ENCODE measurements around the gene WIPF2. TPM values are rescaled to one million over a fixed set of nuclear protein-coding genes. Genes with fewer than 3 reads are reported as not detected.

WIPF2 gene
- total and polyA plus RNA-seq, 9 donors, result 6.1 to 27.8 (median 18.4) TPM

DNA sequence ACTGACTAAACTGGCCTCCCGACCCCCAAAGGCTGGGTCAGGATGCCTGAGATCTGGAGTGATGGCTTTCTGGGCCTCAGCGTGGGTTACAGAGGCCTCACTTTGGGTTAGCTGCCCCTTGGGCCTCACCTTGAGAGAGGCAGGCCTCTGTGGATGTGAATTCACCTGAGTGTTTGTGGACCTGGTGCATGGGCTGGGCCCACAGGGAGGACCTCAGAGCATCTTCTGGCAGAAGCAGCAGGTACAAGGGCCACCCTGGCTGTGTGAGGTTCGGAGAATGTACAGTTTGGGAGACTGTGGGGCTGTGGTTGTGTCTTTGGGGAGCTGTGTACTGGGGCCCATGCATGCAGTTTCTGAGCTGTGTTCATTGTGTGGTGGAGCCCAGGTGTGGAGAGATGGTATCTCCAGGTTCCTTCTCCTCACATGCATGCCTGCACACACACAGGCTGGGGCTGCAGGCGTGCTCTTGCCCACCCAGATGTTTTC is 108.2 kb downstream of the WIPF2 start:
- peak in 1 of 5 donors; percentile 21 for DNase-seq
- Histone ChIP-seq H3K4me1 (ENCODE audit: insufficient read depth) (peaks cover 64% of the 10 kb centered on the region), H3K4me3 (no peak overlapping the region), H3K27me3 (no peaks in the 10 kb centered on the region), H3K9me3 (no peaks in the 10 kb centered on the region), H3K27ac (peak overlapping the region; percentile 62 to 64), H3K36me3 (no peaks in the 10 kb centered on the region)
- intact Hi-C loops (cut with DNase I), result no loop called here
- WGBS, 3 donors, result 71 to 87% (median 79%) methylated on average over 4 of the region's 4 CpGs
- no peak for TF ChIP-seq EP300 (IDR thresholded peaks at IDR 0.05)
- TF ChIP-seq, protein P1, sequence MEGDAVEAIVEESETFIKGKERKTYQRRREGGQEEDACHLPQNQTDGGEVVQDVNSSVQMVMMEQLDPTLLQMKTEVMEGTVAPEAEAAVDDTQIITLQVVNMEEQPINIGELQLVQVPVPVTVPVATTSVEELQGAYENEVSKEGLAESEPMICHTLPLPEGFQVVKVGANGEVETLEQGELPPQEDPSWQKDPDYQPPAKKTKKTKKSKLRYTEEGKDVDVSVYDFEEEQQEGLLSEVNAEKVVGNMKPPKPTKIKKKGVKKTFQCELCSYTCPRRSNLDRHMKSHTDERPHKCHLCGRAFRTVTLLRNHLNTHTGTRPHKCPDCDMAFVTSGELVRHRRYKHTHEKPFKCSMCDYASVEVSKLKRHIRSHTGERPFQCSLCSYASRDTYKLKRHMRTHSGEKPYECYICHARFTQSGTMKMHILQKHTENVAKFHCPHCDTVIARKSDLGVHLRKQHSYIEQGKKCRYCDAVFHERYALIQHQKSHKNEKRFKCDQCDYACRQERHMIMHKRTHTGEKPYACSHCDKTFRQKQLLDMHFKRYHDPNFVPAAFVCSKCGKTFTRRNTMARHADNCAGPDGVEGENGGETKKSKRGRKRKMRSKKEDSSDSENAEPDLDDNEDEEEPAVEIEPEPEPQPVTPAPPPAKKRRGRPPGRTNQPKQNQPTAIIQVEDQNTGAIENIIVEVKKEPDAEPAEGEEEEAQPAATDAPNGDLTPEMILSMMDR (IDR thresholded peaks at IDR 0.05), result no peak
- no peak for TF ChIP-seq POLR2A (IDR thresholded peaks at IDR 0.05)

DNA sequence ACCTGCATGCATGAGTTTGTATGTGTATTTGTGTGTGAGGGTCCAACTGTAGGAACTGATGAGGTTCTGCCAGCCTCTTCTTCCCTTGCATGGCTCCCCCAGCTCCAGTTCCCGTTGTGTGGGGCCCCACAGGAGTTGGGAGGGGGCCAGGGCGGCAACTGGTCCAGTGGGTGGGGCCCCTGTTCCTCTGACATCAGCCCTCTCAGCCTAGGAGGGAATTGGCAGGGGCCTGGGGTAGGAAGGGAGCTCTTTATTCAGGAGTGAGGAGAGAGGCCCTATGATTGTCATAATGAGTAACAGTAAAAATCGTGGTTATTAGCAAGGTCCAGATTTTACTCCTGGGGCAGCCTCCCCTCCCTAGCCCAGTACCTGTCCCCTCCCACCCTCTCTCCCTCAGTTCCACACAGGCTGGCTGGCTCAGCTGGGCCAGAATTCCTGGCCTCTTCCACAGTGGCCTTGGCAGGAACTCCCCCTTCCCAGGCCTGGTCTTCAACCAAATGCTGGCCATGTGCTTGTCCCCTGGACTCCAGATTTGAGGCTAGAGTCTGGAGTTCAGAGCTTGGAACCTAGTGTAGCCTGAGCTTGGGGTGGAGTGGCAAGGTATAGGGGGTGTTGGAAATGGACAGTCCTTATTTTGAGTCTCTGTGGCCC is 108.8 kb downstream of the WIPF2 start:
- no peaks in the 10 kb centered on the region for H3K27me3 ChIP-seq
- intact Hi-C loops (cut with DNase I), result no loop called here
- no peaks in the 10 kb centered on the region for H3K9me3 ChIP-seq
- H3K27ac ChIP-seq, result peak overlapping the region in 1 of 2 donors; percentile 64
- no peaks in the 10 kb centered on the region for H3K36me3 ChIP-seq
- no peak for TF ChIP-seq EP300 (IDR thresholded peaks at IDR 0.05)
- no peak for TF ChIP-seq POLR2A (IDR thresholded peaks at IDR 0.05)
- TF ChIP-seq, protein P1 (IDR thresholded peaks at IDR 0.05), result no peak
- DNase-seq, result peak; percentile 41 to 69 (median 65)
- WGBS, 3 donors, result 7 to 13% (median 13%) methylated on average over 3 of the region's 3 CpGs
- H3K4me3 ChIP-seq, result no peak overlapping the region
- H3K4me1 ChIP-seq (ENCODE audit: insufficient read depth), result peaks cover 64% of the 10 kb centered on the region

DNA sequence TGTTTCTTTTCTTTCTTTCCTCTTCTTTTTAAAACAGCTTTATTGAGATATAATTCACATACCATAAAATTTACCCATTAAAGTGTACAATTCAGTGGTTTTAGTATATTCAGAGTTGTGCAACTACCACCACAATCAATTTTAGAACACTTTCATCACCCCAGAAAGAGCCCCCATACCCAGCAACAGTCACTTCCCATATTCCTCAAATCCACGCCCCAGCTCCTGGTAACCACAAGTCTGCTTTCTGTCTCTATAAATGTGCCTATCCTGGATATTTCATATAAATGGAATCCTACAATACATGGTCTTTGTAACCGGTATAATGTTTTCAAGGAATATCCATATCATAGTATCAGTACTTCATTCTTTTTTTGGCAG is 109.3 kb downstream of the WIPF2 start:
- peak overlapping the region in 1 of 2 donors; percentile 64 for H3K27ac ChIP-seq
- WGBS, 3 donors, result 85 to 94% (median 94%) methylated on average over 2 of the region's 2 CpGs

DNA sequence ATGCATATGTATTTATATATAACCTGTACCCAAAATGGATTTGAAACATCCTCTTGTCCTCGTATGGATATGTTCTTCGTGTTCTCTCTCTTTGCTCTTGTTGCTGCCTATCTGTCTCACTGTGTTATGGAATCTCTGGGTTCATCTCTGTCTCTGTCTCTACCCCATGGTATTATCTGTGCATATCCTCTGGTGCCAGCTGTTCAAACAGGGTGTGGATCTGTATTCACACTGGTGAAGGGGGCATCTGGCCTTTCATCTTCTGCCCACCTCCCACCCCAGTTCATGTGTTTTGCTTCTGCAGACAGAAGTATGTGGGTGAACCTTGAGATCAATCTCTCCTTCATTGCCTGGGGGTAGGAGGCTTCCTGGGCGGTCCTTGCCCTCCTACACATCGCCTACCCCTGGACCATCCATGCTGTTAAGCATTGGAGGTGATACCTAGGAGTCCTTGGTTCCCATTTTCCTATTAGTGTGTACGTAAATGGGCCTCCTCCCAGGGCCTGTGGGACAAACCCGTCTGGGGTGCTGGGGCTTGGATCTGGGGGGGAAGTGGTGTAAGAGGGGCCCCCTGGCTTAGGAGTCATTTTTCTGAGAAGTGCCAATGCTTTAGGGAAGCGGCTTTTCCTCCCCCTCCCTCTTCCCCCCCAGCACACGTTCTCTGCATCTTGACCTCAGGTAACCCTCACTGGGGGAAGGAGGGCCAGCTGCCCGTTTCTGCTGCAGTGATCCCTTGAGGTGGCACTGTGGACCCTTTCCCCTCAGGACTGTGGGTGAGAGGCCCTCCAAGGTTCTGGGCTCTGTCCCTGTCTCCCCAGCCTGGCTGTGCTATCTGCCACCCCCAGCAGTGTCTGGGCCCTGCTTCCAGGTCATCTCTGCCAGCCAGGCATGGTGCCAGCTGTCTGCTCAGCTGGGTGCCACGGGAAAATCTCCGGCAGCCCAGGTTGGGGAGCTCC is 111.0 kb downstream of the WIPF2 start:
- Histone ChIP-seq H3K4me1 (ENCODE audit: insufficient read depth) (peaks cover 70% of the 10 kb centered on the region), H3K36me3 (no peaks in the 10 kb centered on the region), H3K27me3 (no peaks in the 10 kb centered on the region), H3K27ac (peak overlapping the region; percentile 34 to 77), H3K9me3 (no peaks in the 10 kb centered on the region), H3K4me3 (no peak overlapping the region)
- intact Hi-C loops (cut with DNase I), result no loop called here
- WGBS, 3 donors, result 42 to 49% (median 42%) methylated on average over 11 of the region's 11 CpGs
- no peak for TF ChIP-seq EP300 (IDR thresholded peaks at IDR 0.05)
- TF ChIP-seq, protein P1 (IDR thresholded peaks at IDR 0.05), result no peak
- TF ChIP-seq POLR2A (IDR thresholded peaks at IDR 0.05), result no peak
- peak in 1 of 5 donors; percentile 40 for DNase-seq

More for the DNA sequence above, 109.3 kb downstream of the WIPF2 start:
- TF ChIP-seq EP300 (IDR thresholded peaks at IDR 0.05), result no peak
- TF ChIP-seq, protein P1 (IDR thresholded peaks at IDR 0.05), result no peak
- TF ChIP-seq POLR2A (IDR thresholded peaks at IDR 0.05), result no peak
- Histone ChIP-seq H3K4me1 (ENCODE audit: insufficient read depth) (peaks cover 63% of the 10 kb centered on the region), H3K4me3 (no peak overlapping the region), H3K36me3 (no peaks in the 10 kb centered on the region), H3K9me3 (no peaks in the 10 kb centered on the region), H3K27me3 (no peaks in the 10 kb centered on the region)
- intact Hi-C loops (cut with DNase I), result no loop called here
- no peak for DNase-seq

All from ovary (tissue), 9 donors.